ENCODE data around the gene PIRT. TPM values are rescaled to one million over a fixed set of nuclear protein-coding genes. Genes with fewer than 3 reads are reported as not detected.

The PIRT gene
- total RNA-seq, 1 donor from 2014 or later: 0.07 TPM

DNA sequence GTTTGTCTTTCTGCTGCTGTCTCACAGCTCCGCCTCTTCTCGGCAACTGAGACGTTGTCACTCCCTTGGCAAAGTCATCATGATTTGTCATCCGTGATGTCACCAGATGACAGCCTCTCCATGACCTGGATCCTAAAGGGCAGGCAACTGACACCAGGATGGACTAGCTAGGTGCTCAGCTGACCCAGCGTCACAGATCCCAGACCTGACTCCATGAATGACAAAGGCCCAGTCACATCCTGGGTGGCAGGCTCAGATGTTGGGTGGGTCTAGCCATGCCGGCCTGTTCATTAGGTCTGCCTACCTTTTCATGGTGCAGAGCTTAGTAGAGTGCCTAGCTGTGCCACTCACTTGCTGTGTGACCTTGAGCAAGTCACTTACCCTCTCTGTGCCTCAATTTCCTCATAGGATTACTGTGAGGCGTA, 30.2 kb downstream of the PIRT start:
- no peaks in the 10 kb centered on the region for H3K27me3 Mint-ChIP-seq (ENCODE audit: low read depth)
- DNase-seq (ENCODE audit: low read depth, low spot score): no peak
- H3K9me3 Mint-ChIP-seq: no peaks in the 10 kb centered on the region
- TF ChIP-seq, protein P1, sequence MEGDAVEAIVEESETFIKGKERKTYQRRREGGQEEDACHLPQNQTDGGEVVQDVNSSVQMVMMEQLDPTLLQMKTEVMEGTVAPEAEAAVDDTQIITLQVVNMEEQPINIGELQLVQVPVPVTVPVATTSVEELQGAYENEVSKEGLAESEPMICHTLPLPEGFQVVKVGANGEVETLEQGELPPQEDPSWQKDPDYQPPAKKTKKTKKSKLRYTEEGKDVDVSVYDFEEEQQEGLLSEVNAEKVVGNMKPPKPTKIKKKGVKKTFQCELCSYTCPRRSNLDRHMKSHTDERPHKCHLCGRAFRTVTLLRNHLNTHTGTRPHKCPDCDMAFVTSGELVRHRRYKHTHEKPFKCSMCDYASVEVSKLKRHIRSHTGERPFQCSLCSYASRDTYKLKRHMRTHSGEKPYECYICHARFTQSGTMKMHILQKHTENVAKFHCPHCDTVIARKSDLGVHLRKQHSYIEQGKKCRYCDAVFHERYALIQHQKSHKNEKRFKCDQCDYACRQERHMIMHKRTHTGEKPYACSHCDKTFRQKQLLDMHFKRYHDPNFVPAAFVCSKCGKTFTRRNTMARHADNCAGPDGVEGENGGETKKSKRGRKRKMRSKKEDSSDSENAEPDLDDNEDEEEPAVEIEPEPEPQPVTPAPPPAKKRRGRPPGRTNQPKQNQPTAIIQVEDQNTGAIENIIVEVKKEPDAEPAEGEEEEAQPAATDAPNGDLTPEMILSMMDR (conservative IDR thresholded peaks at IDR 0.05): no peak
- H3K27ac Mint-ChIP-seq (ENCODE audit: unreplicated experiment): no peak overlapping the region
- no peaks in the 10 kb centered on the region for H3K36me3 Mint-ChIP-seq (ENCODE audit: low read depth)
- no peak overlapping the region for H3K4me3 Mint-ChIP-seq
- no peaks in the 10 kb centered on the region for H3K4me1 Mint-ChIP-seq

DNA sequence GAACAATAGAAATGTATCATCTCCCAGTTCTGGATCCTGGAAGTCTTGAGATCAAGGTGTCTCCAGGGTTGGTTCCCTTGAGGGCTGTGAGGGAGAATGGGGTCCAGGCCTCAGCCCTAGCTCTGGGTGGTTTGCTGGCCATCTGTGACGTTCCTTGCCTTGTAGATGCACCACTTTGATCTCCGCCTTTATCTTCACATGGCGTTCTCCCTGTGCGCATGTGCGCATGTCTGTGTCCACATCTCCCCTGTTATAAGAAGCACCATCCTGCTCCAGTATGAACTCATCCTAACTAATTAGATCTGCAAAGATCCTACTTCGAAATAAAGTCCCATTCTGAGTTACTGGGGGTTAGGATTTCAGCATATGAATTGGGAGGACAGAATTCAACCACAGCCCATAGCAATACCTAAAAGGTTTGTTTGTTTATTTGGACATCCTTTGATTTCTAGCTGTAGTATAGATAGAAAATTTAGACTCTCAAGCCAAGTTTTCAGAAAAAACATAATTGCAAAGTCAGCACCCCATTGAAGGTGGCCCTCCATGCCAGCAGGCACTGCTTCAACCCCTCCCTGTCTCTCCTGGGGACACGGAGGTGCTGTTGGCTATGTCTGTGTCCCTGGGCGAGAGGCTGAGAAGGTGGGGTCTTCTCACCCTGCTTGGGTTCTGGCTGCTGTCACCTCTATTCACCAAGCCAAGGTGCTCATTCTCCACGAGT, 31.2 kb downstream of the PIRT start:
- no peak overlapping the region for H3K27ac Mint-ChIP-seq (ENCODE audit: unreplicated experiment)
- H3K36me3 Mint-ChIP-seq (ENCODE audit: low read depth): no peaks in the 10 kb centered on the region
- no peaks in the 10 kb centered on the region for H3K9me3 Mint-ChIP-seq
- no peak for DNase-seq (ENCODE audit: low read depth, low spot score)
- H3K27me3 Mint-ChIP-seq (ENCODE audit: low read depth): no peaks in the 10 kb centered on the region
- no peak overlapping the region for H3K4me3 Mint-ChIP-seq
- TF ChIP-seq, protein P1 (conservative IDR thresholded peaks at IDR 0.05): no peak
- H3K4me1 Mint-ChIP-seq: no peaks in the 10 kb centered on the region

- Mint-ChIP-seq H3K9me3 (no peaks in the 10 kb centered on the region), H3K4me3 (no peak overlapping the region), H3K27me3 (ENCODE audit: low read depth) (no peaks in the 10 kb centered on the region), H3K36me3 (ENCODE audit: low read depth) (no peaks in the 10 kb centered on the region), H3K27ac (ENCODE audit: unreplicated experiment) (no peak overlapping the region), H3K4me1 (peaks cover 4% of the 10 kb centered on the region)
- no peak for DNase-seq (ENCODE audit: low read depth, low spot score)
- TF ChIP-seq, protein P1 (conservative IDR thresholded peaks at IDR 0.05): no peak
Observed at GRCh38 chr17:10805911-10806310, 32.0 kb downstream of the PIRT start.

DNA sequence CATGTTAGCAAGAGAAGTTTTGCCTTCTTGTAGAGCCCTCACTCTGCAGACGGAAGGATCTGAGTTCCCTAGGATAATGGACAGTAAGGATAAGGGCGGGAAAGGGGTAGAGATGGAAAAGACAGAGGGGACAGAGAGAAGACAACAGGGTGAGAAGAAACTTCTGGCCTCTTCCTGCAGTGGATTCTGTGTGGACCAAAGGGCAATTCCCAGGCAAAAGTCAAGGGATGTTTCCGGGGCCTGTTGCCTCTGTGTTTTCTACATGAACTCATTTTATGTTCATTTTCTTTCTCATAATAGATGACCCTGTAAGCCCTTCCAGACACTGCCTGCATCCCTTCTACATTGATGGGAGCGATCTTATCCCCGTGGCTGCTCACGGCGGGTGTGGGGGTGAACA, 33.3 kb downstream of the PIRT start:
- TF ChIP-seq, protein P1 (conservative IDR thresholded peaks at IDR 0.05): no peak
- H3K27ac Mint-ChIP-seq (ENCODE audit: unreplicated experiment): no peak overlapping the region
- no peaks in the 10 kb centered on the region for H3K27me3 Mint-ChIP-seq (ENCODE audit: low read depth)
- peaks cover 5% of the 10 kb centered on the region for H3K4me1 Mint-ChIP-seq
- no peaks in the 10 kb centered on the region for H3K36me3 Mint-ChIP-seq (ENCODE audit: low read depth)
- no peaks in the 10 kb centered on the region for H3K9me3 Mint-ChIP-seq
- no peak for DNase-seq (ENCODE audit: low read depth, low spot score)
- H3K4me3 Mint-ChIP-seq: no peak overlapping the region

- Mint-ChIP-seq H3K9me3 (no peaks in the 10 kb centered on the region), H3K27ac (ENCODE audit: unreplicated experiment) (no peak within 1 kb of the TSS), H3K36me3 (ENCODE audit: low read depth) (no peaks in the 10 kb centered on the region), H3K27me3 (ENCODE audit: low read depth) (no peaks in the 10 kb centered on the region), H3K4me1 (peaks cover 8% of the 10 kb centered on the region), H3K4me3 (no peak within 1 kb of the TSS)
- TF ChIP-seq, protein P1 (conservative IDR thresholded peaks at IDR 0.05): no peak
- no peak for DNase-seq (ENCODE audit: low read depth, low spot score)
Observed at GRCh38 chr17:10803830-10804475, 33.9 kb downstream of the PIRT start, which contains the start of gene TMEM238L. Gene TMEM238L (minus strand): TSS chr17:10804099. CDS start chr17:10803963, 136 bp downstream.
